ENCODE measurements around the gene MS4A6A.

Gene MS4A6A

DNA sequence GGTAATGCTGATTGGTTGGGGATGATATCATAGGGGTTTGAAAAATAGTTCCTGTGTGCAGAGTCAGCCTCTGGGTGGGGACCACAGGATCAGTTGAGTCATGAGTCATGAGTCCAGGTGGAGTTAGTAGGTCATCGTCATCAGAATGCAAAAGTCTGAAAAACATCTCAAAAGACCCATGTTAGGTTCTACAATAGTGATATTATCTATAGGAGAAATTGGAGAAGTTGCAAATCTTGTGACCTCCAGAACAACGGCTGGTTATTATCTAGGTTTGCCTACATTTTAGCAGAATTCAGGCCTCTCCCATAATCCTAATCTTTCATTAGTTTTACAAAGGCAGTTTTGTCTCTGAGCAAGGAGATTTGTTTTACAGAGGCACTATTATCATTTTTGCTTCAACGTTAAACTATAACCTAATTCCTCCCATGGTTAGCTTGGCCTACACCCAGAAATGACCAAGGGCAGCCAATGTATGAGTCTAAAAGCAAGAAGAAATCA, 55.5 kb downstream of the MS4A6A start:
- DNase-seq, result no peak

DNA sequence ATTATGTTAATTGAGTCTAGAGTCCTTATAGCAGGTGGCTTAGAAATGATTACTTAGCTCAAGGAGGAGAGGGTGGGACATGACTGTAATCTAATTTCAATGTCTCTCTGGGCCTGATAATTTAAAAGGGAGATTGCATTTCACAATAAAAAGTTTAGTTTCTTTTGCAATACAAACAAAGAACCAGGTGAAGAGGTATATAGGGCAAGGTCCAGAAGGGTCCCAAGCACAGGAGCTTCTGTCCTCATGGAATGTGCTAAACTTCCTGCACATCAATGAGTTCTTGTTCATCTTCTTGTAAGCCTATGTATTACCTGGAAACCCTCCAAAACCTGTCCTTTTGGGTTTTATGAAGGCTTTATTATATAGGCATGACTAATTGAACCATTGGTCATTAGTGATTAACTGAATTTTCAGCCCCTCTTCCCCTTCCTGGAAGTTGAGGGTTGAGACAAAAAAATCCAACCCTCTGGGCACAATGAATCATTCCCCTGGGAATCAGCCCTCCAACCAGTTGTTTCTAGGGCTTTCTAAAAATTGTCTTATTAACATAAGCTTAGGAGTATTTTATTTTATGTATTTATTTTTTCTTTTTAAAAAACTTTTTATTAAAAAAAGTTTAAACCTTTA, 56.8 kb downstream of the MS4A6A start:
- DNase-seq, result no peak

DNA sequence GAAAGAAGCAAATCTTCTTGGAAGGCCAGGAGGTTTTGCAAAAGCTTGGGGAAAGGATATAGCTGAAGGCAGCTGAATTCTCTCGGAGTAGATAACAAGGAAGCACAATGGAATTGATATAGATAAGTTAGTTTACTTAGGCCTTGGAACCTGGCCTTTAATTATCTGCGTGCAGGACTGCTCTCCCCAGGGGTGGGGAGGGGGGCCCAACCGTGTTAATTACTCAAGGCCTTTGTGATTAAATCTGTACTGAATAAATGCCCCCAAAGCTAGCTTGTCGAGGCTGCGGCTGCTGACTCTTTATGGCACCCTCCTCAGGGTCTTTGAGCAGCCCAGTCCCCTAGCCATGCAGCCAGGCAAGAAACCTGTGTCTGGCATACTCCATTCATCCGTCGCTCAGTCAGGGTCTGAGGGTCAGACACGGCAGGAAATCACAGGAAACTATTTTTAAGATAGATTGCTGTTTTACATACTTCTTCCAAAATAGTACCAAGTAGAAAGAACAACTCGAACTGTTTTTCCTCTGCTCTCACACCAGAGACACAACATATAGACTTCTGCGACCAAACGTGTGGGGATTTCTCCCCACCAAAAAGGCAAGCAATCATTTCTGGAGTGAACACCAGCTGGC, 58.0 kb downstream of the MS4A6A start:
- DNase-seq, result no peak
